Lung (tissue), 12 donors: Measurements from ENCODE around the gene INSYN2A. TPM values are rescaled to one million over a fixed set of nuclear protein-coding genes. Genes with fewer than 3 reads are reported as not detected.

Experiments used
- ATAC-seq: fragments of 200-7000 bp; cut with Tn5 transposase; one replicate; pipeline ENCODE4 v1.9.1; 2020; ENCODE audit warnings: moderate number of reproducible peaks; ENCODE audit not compliant: insufficient read depth, low FRiP score
- DNase-seq, 3 donors: peaks; one replicate each; pipeline ENCODE4 v3.0.0-alpha.2; 2013 to 2017
- H3K27ac ChIP-seq, 2 donors: one replicate each; pipeline ENCODE4 v1.5.1; 2013; ENCODE audit warnings: mild to moderate bottlenecking in 2 of 2, moderate library complexity in 2 of 2, control low read depth in 1 of 2, inconsistent platforms in 1 of 2, low read depth in 1 of 2, low read length in 1 of 2
- H3K27me3 ChIP-seq, 3 donors: one replicate each; pipeline ENCODE4 v1.5.1; 2013; ENCODE audit warnings: low read length in 2 of 3; ENCODE audit not compliant: control insufficient read depth in 3 of 3, insufficient read depth in 3 of 3
- H3K36me3 ChIP-seq, 4 donors: one replicate each; pipeline ENCODE4 v1.5.1; 2013; ENCODE audit warnings: low read length in 4 of 4, mild to moderate bottlenecking in 1 of 4, moderate library complexity in 1 of 4; ENCODE audit not compliant: control insufficient read depth in 4 of 4, insufficient read depth in 4 of 4
- H3K4me1 ChIP-seq, 5 donors: one replicate each; pipeline ENCODE4 v1.5.1; 2013; ENCODE audit warnings: low read length in 5 of 5, mild to moderate bottlenecking in 2 of 5, moderate library complexity in 1 of 5; ENCODE audit not compliant: control insufficient read depth in 5 of 5, insufficient read depth in 5 of 5
- H3K4me3 ChIP-seq: one replicate; pipeline ENCODE4 v1.5.1; 2013; ENCODE audit warnings: mild to moderate bottlenecking, control low read depth, moderate library complexity
- H3K9ac ChIP-seq, 2 donors: one replicate each; pipeline ENCODE4 v1.5.1; 2013; ENCODE audit warnings: low read length in 2 of 2, control low read depth in 1 of 2; ENCODE audit not compliant: insufficient read depth in 1 of 2
- H3K9me3 ChIP-seq, 4 donors: one replicate each; pipeline ENCODE4 v1.5.1; 2013; ENCODE audit warnings: low read length in 3 of 4, mild to moderate bottlenecking in 1 of 4, moderate library complexity in 1 of 4; ENCODE audit not compliant: control insufficient read depth in 4 of 4, insufficient read depth in 3 of 4
- WGBS, 2 donors: extraction: QIAGEN DNeasy Blood & Tissue Kit; methylation state at CpG; one replicate each; pipeline ENCODE4 v1.1.7; 2013; 5-methylcytosine and 5-hydroxymethylcytosine counted together
- polyA plus RNA-seq, 2 donors: library from polyadenylated mRNA; stranded (reverse); fragments of 200-250 nt; gene quantifications; one replicate each; pipeline ENCODE4 v1.2.1, GENCODE V29; 2013
- total RNA-seq, 2 donors: library from RNA; depleted of rRNA in 1 of 2; stranded (reverse); fragments of >200 nt in 1 of 2; gene quantifications; one replicate each; pipeline ENCODE4 v1.2.1, GENCODE V29; 2014 to 2021
- TF ChIP-seq, protein P1 (sequence below): IDR thresholded peaks from 2 replicates; pipeline ENCODE4 v1.5.1; 2012; ENCODE audit warnings: mild to moderate bottlenecking; ENCODE audit errors: control extremely low read depth, extremely low read depth
- donor health status: control.
- donor health status: control.
- donor health status: Bipolar disorder and iron deficiency.
- donor health status: healthy.
- donor health status: DM: yes; HTN: yes; CAD: no.

Gene INSYN2A
- total and polyA plus RNA-seq, 4 donors, result 0.05 to 2.3 (median 0.13) TPM

DNA sequence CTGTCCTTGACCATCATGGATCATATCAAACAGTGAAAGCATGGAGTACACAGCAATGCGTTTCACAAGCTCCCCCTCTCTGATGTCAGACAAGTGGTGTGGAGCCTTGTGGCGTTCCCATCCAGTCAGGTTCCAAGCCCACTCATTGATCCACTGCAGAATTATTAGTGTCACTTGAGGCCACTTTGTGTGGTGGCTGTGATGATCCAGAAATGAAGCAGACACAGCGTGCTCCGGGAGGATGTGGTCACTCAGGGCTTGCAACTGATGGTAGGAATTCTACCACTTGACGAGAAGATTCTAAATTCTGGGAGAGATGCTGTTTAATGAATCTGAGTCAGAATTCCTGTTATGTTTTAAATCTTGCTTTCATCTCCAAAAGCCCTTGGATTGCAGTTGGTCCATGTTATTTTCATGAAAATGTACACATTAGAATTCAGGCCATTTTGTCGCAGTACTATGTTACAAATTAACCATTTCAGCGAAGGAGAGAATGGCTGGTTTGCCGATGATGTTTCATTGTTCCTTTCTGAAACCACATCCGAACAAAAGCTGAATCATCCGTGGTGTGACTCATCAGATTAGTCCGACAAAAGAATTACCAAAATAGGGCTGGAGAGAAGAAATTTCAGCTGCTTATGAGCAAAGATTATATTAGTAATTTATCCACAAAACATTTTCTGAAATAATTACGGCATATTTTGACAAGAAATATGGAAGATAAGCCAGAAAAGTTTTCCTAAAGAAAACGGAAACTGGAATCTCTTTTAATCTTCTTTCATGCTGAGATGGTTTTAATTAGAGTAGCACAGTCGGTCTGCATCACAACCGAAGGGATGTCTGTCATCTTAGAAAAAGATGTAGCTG is 48.1 kb downstream of the INSYN2A start:
- DNase-seq (no peak), ATAC-seq (no peak)
- H3K4me1 ChIP-seq, result peaks cover 0 to 15% (median 10%) of the 10 kb centered on the region in 5 donors
- H3K36me3 ChIP-seq, result peaks cover 0 to 4% (median 2%) of the 10 kb centered on the region in 4 donors
- no peak overlapping the region for H3K4me3 ChIP-seq
- H3K9me3 ChIP-seq, result no peaks in the 10 kb centered on the region
- H3K9ac ChIP-seq, result no peak overlapping the region
- TF ChIP-seq, protein P1, sequence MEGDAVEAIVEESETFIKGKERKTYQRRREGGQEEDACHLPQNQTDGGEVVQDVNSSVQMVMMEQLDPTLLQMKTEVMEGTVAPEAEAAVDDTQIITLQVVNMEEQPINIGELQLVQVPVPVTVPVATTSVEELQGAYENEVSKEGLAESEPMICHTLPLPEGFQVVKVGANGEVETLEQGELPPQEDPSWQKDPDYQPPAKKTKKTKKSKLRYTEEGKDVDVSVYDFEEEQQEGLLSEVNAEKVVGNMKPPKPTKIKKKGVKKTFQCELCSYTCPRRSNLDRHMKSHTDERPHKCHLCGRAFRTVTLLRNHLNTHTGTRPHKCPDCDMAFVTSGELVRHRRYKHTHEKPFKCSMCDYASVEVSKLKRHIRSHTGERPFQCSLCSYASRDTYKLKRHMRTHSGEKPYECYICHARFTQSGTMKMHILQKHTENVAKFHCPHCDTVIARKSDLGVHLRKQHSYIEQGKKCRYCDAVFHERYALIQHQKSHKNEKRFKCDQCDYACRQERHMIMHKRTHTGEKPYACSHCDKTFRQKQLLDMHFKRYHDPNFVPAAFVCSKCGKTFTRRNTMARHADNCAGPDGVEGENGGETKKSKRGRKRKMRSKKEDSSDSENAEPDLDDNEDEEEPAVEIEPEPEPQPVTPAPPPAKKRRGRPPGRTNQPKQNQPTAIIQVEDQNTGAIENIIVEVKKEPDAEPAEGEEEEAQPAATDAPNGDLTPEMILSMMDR, result no peak
- no peak overlapping the region for H3K27ac ChIP-seq
- 71 to 74% methylated on average over 15 of the region's 15 CpGs for WGBS, 2 donors
- H3K27me3 ChIP-seq, result no peaks in the 10 kb centered on the region

DNA sequence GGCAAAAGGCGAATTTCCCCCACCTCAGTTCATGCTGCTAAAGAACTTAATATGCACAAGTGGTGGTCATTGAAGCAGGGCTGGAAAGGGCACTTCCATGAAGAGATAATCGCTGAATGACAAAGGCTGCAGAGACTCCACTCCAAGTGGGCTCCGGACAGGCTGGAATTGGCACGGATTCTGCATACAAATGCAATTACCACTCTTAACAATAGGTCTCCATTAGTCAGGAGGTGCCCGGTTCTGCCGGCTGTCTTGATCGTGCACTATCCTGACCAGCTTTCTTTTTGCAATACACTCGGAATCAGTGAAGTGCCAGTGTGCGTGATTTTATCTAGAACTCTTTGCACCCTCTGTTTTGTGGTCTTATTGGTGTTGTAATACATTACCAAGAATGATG is 49.7 kb downstream of the INSYN2A start:
- Histone ChIP-seq H3K36me3 (peaks cover 0 to 4% (median 2%) of the 10 kb centered on the region in 4 donors), H3K9ac (no peak overlapping the region), H3K27me3 (no peaks in the 10 kb centered on the region), H3K27ac (no peak overlapping the region), H3K9me3 (no peaks in the 10 kb centered on the region), H3K4me3 (no peak overlapping the region), H3K4me1 (peaks cover 0 to 2% (median 0%) of the 10 kb centered on the region in 5 donors)
- ATAC-seq, result no peak
- DNase-seq, result no peak
- TF ChIP-seq, protein P1, result no peak
- 91% methylated on average over 9 of the region's 9 CpGs for WGBS, 2 donors
